Measurements from ENCODE around the gene CFAP90. TPM values are rescaled to one million over a fixed set of nuclear protein-coding genes. Genes with fewer than 3 reads are reported as not detected.

Gene CFAP90
- total and polyA plus RNA-seq, 2 donors (not counting 3 experiments of a cell fraction or from before 2014, with no cell fraction given) = 0.07 TPM; not detected in 1

GRCh38 chr5:7855611-7856010, 4.7 kb upstream of the CFAP90 start:
- H3K4me3 ChIP-seq (replicated peaks in 1 of 3; ENCODE audit: insufficient read depth in 1 of 3, low read depth in 1 of 3, low read length in 3 of 3) = no peak overlapping the region
- H3K4me1 ChIP-seq (ENCODE audit: control insufficient read depth, extremely low read depth, insufficient read depth, low read length) = no peaks in the 10 kb centered on the region
- peaks cover 2% of the 10 kb centered on the region in 2 experiments for H3K36me3 ChIP-seq (ENCODE audit: control insufficient read depth in 2 of 2, extremely low read depth in 1 of 2, insufficient read depth in 2 of 2, low read length in 2 of 2)
- H3K27me3 ChIP-seq (ENCODE audit: control insufficient read depth in 2 of 2, insufficient read depth in 2 of 2, low read length in 2 of 2) = peaks cover 0 to 2% of the 10 kb centered on the region in 2 experiments
- dilution Hi-C loops (cut with MboI; ENCODE audit: extremely low pct_ligation_motif_present, low sequenced_read_pairs) = no loop called here
- CTCF ChIA-PET = interaction anchor here (1.0 kb wide), 1 partner anchor 41 kb away, joined by 3 read pairs; no protein-coding TSS in a partner anchor
- BruUV-seq (replicated peaks) = no TSS peak
- H3K9ac ChIP-seq (replicated peaks; ENCODE audit: extremely low read depth, insufficient read depth, low read length) = no peak overlapping the region
- POLR2A ChIA-PET = no interaction called here
- no peaks in the 10 kb centered on the region for H4K20me1 ChIP-seq (replicated peaks; ENCODE audit: control insufficient read depth, extremely low read depth, insufficient read depth, low read length)
- DNase-seq (ENCODE audit: low read depth, low spot score) (no peak), FAIRE-seq (no peak)
- no peak overlapping the region for H3K4me2 ChIP-seq (ENCODE audit: insufficient read depth, low read length)
- no peaks in the 10 kb centered on the region for H3K9me1 ChIP-seq (replicated peaks; ENCODE audit: control insufficient read depth, extremely low read depth, insufficient read depth, low read length)
- intact Hi-C loops (cut with micrococcal nuclease) = loop anchor here (5.0 to 10.0 kb wide), 2 partner anchors 98 to 1091 kb away; no protein-coding TSS in a partner anchor
- no peak overlapping the region for H3K27ac ChIP-seq (ENCODE audit: insufficient read depth, low read depth, low read length)
- TF ChIP-seq EZH2 (IDR thresholded peaks at IDR 0.05; ENCODE audit: borderline replicate concordance, low read depth, low read length, severe bottlenecking) (no peak), CTCF (IDR thresholded peaks at IDR 0.05; ENCODE audit: extremely low read depth in 1 of 2, insufficient read depth in 1 of 2, low read depth in 1 of 2, low read length in 2 of 2) (no peak), FOS (IDR thresholded peaks at IDR 0.05; ENCODE audit: borderline replicate concordance, insufficient read depth, low read length) (no peak), JUN (IDR thresholded peaks at IDR 0.05; ENCODE audit: borderline replicate concordance, insufficient read depth, insufficient read length, low read depth) (no peak), GATA2 (IDR thresholded peaks at IDR 0.05; ENCODE audit: insufficient read depth, insufficient read length, low read depth, low read length) (no peak), POLR2AphosphoS5 (IDR thresholded peaks at IDR 0.05; ENCODE audit: insufficient read depth, low read depth, low read length) (no peak), POLR2A (IDR thresholded peaks at IDR 0.05; ENCODE audit: low read depth, low read length) (no peak), MYC (IDR thresholded peaks at IDR 0.05; ENCODE audit: low read depth, low read length) (no peak), MAX (IDR thresholded peaks at IDR 0.05; ENCODE audit: insufficient read depth, insufficient read length) (no peak)
- no peaks in the 10 kb centered on the region for H3K79me2 ChIP-seq (ENCODE audit: control insufficient read depth, insufficient read depth, low read length)
- no peaks in the 10 kb centered on the region for H3K9me3 ChIP-seq (replicated peaks; ENCODE audit: control insufficient read depth, insufficient read depth, low read length)
- no peak overlapping the region for H2AFZ ChIP-seq (ENCODE audit: low read depth, low read length)

Measured in endothelial cell of umbilical vein (primary cell).